Endothelial cell of umbilical vein (primary cell): ENCODE results near the gene IFNG. TPM values are rescaled to one million over a fixed set of nuclear protein-coding genes. Genes with fewer than 3 reads are reported as not detected.

Experiments used
- BruUV-seq: library from RNA; stranded (reverse); fragments of 400-500 nt; replicated peaks from 2 replicates; lab custom pipeline; 2021; lab: Mats Ljungman, UMichigan
- CTCF ChIA-PET: fragments of 300-600, 350-600 bp; sonication (Branson Sonifier 250); formaldehyde crosslinking; loops from one replicate; lab custom pipeline; 2021; ENCODE audit warnings: antibody characterized with exemption, inconsistent platforms; lab: Charles Lee
- POLR2A ChIA-PET: fragments of 300-600, 350-600 bp; sonication (Branson Sonifier 250); formaldehyde crosslinking; loops from one replicate; lab custom pipeline; 2021; ENCODE audit warnings: antibody characterized with exemption, inconsistent platforms; lab: Charles Lee
- DNase-seq: peaks from one replicate; pipeline ENCODE4 v3.0.0-alpha.2; 2011; ENCODE audit warnings: low read depth, low spot score
- FAIRE-seq: peaks from 2 replicates; lab custom pipeline; 2011; peaks lifted over from hg19 to GRCh38; lab: Jason Lieb, UNC
- H2AFZ ChIP-seq: 2 replicates; pipeline ENCODE4 v1.6.0; 2012; ENCODE audit warnings: low read depth, low read length, control low read depth, inconsistent platforms
- H3K27ac ChIP-seq: 2 replicates; pipeline ENCODE4 v1.5.1; 2011; ENCODE audit warnings: low read depth, mild to moderate bottlenecking, control low read depth, low read length, moderate library complexity; ENCODE audit not compliant: insufficient read depth
- H3K27me3 ChIP-seq, 2 experiments: 2 replicates each; pipeline versions ENCODE4 v1.6.0 to v1.6.1; 2011; ENCODE audit warnings: low read length in 2 of 2, mixed read lengths in 1 of 2; ENCODE audit not compliant: control insufficient read depth in 2 of 2, insufficient read depth in 2 of 2
- H3K36me3 ChIP-seq, 2 experiments: 2 replicates in 1 of 2; 3 replicates in 1 of 2; pipeline ENCODE4 v1.5.1; 2011; ENCODE audit warnings: low read length in 2 of 2, mild to moderate bottlenecking in 1 of 2, moderate library complexity in 1 of 2; ENCODE audit not compliant: control insufficient read depth in 2 of 2, insufficient read depth in 2 of 2; ENCODE audit errors: extremely low read depth in 1 of 2
- H3K4me1 ChIP-seq: 3 replicates; pipeline ENCODE4 v1.5.1; 2011; ENCODE audit warnings: mild to moderate bottlenecking, low read length; ENCODE audit not compliant: control insufficient read depth, insufficient read depth; ENCODE audit errors: extremely low read depth
- H3K4me2 ChIP-seq: 2 replicates; pipeline ENCODE4 v1.6.1; 2011; ENCODE audit warnings: low read length, control low read depth, mixed read lengths; ENCODE audit not compliant: insufficient read depth
- H3K4me3 ChIP-seq, 3 experiments: fragments of 200-600 bp in 1 of 3; sonication (generic), shearing (Covaris generic) in 1 of 3; replicated peaks in 1 of 3; 2 replicates each; pipeline ENCODE4 v1.5.1; 2011 to 2016; ENCODE audit warnings: control low read depth in 3 of 3, low read length in 3 of 3, mild to moderate bottlenecking in 2 of 3, inconsistent platforms in 1 of 3, low read depth in 1 of 3, moderate library complexity in 1 of 3; ENCODE audit not compliant: insufficient read depth in 1 of 3
- H3K79me2 ChIP-seq: 2 replicates; pipeline ENCODE4 v1.6.0; 2012; ENCODE audit warnings: low read length, inconsistent platforms; ENCODE audit not compliant: control insufficient read depth, insufficient read depth
- H3K9ac ChIP-seq: replicated peaks from 2 replicates; pipeline ENCODE3; 2011; ENCODE audit warnings: low read length, control low read depth; ENCODE audit not compliant: insufficient read depth; ENCODE audit errors: extremely low read depth
- H3K9me1 ChIP-seq: replicated peaks from 3 replicates; pipeline ENCODE4 v1.6.0; 2011; ENCODE audit warnings: mild to moderate bottlenecking, low read length; ENCODE audit not compliant: control insufficient read depth, insufficient read depth; ENCODE audit errors: extremely low read depth
- H3K9me3 ChIP-seq: replicated peaks from 2 replicates; pipeline ENCODE4 v1.5.1; 2012; ENCODE audit warnings: low read length, inconsistent platforms; ENCODE audit not compliant: control insufficient read depth, insufficient read depth
- H4K20me1 ChIP-seq: replicated peaks from 2 replicates; pipeline ENCODE3; 2011; ENCODE audit warnings: mild to moderate bottlenecking, low read length; ENCODE audit not compliant: control insufficient read depth, insufficient read depth; ENCODE audit errors: extremely low read depth
- CTCF ChIP-seq, 2 donors: IDR thresholded peaks; 1 replicate in 1 of 2; 2 replicates in 1 of 2; pipeline ENCODE4 v1.5.1; 2011; ENCODE audit warnings: low read length in 2 of 2, mild to moderate bottlenecking in 2 of 2, moderate library complexity in 2 of 2, control low read depth in 1 of 2, inconsistent platforms in 1 of 2, low read depth in 1 of 2; ENCODE audit not compliant: insufficient read depth in 1 of 2; ENCODE audit errors: extremely low read depth in 1 of 2
- EZH2 ChIP-seq: IDR thresholded peaks from 2 replicates; pipeline ENCODE4 v1.6.1; 2012; ENCODE audit warnings: borderline replicate concordance, low read depth, mild to moderate bottlenecking, moderate library complexity, low read length, inconsistent platforms; ENCODE audit not compliant: severe bottlenecking
- FOS ChIP-seq: IDR thresholded peaks from 2 replicates; pipeline ENCODE4 v1.6.1; 2011; ENCODE audit warnings: mild to moderate bottlenecking, low read length, moderate library complexity, borderline replicate concordance; ENCODE audit not compliant: insufficient read depth
- GATA2 ChIP-seq: IDR thresholded peaks from 2 replicates; pipeline ENCODE4 v1.7.0; 2011; ENCODE audit warnings: low read depth, mild to moderate bottlenecking, moderate library complexity, mixed read lengths, low read length; ENCODE audit not compliant: insufficient read length, insufficient read depth
- JUN ChIP-seq: IDR thresholded peaks from 2 replicates; pipeline ENCODE4 v1.6.1; 2011; ENCODE audit warnings: borderline replicate concordance, low read depth; ENCODE audit not compliant: insufficient read length, insufficient read depth
- MAX ChIP-seq: IDR thresholded peaks from 2 replicates; pipeline ENCODE4 v1.6.1; 2011; ENCODE audit not compliant: insufficient read depth, insufficient read length
- MYC ChIP-seq: IDR thresholded peaks from one replicate; pipeline ENCODE4 v1.6.1; 2011; ENCODE audit warnings: mild to moderate bottlenecking, low read depth, low read length
- POLR2A ChIP-seq: IDR thresholded peaks from 2 replicates; pipeline ENCODE4 v1.6.1; 2012; ENCODE audit warnings: low read depth, mild to moderate bottlenecking, control low read depth, low read length
- POLR2AphosphoS5 ChIP-seq: IDR thresholded peaks from 2 replicates; pipeline ENCODE4 v1.6.1; 2012; ENCODE audit warnings: low read depth, mild to moderate bottlenecking, control low read depth, low read length, moderate library complexity; ENCODE audit not compliant: insufficient read depth
- dilution Hi-C: fragments of 300-500 bp; cut with MboI; formaldehyde crosslinking; loops from one replicate; pipeline ENCODE4 v1.15.0; 2019; ENCODE audit warnings: low sequenced_read_pairs; ENCODE audit not compliant: extremely low pct_ligation_motif_present
- intact Hi-C: fragments of 100-400 bp; cut with micrococcal nuclease; formaldehyde crosslinking; loops from one replicate; pipeline ENCODE4 v1.10.0; 2022
- polyA plus RNA-seq, 4 experiments: library from polyadenylated mRNA; depleted of rRNA in 3 of 4; stranded (reverse) in 3 of 4; unstranded in 1 of 4; fragments of >200 nt; gene quantifications; 2 replicates each; pipeline versions ENCODE4 v1.2.1 to v1.2.3, GENCODE V29; 2011 to 2012; ENCODE audit warnings: missing spikeins in 1 of 4
- total RNA-seq: library from RNA; stranded (reverse); gene quantifications from 2 replicates; pipeline ENCODE4 v1.2.3, GENCODE V29; 2021

The IFNG gene
- total and polyA plus RNA-seq, 2 donors (not counting 3 experiments of a cell fraction or from before 2014, with no cell fraction given): not detected

GRCh38 chr12:68198507-68199086 lies 39.1 kb upstream of the IFNG start:
- no peak overlapping the region for H3K9ac ChIP-seq
- H2AFZ ChIP-seq: no peak overlapping the region
- H3K4me3 ChIP-seq: no peak overlapping the region
- no peaks in the 10 kb centered on the region for H3K79me2 ChIP-seq
- no peaks in the 10 kb centered on the region for H3K9me3 ChIP-seq
- H4K20me1 ChIP-seq: no peaks in the 10 kb centered on the region
- FAIRE-seq: no peak
- ChIA-PET POLR2A (no interaction called here), CTCF (no interaction called here)
- peaks cover 0 to 2% of the 10 kb centered on the region in 2 experiments for H3K27me3 ChIP-seq
- H3K27ac ChIP-seq: no peak overlapping the region
- DNase-seq: no peak
- TF ChIP-seq GATA2: no peak
- no peak for TF ChIP-seq JUN
- TF ChIP-seq CTCF (IDR thresholded peaks at IDR 0.05; ENCODE audit: extremely low read depth in 1 of 2, insufficient read depth in 1 of 2, low read depth in 1 of 2, low read length in 2 of 2): no peak
- TF ChIP-seq POLR2A: no peak
- TF ChIP-seq MAX: no peak
- no peak for TF ChIP-seq MYC
- TF ChIP-seq FOS: no peak
- TF ChIP-seq POLR2AphosphoS5: no peak
- TF ChIP-seq EZH2: no peak
- H3K9me1 ChIP-seq: no peaks in the 10 kb centered on the region
- intact Hi-C loops: no loop called here
- H3K4me1 ChIP-seq: no peaks in the 10 kb centered on the region
- no peaks in the 10 kb centered on the region for H3K36me3 ChIP-seq
- dilution Hi-C loops: no loop called here
- H3K4me2 ChIP-seq: no peak overlapping the region
- BruUV-seq: no TSS peak
